DOHH2 (cell line): ENCODE measurements around the gene CNEP1R1.
A peak's percentile ranks its signal among the peaks of the same experiment; 100 is the strongest.

Experiments used
- H3F3A ChIP-seq: fragments of 200-600 bp; sonication (generic), shearing (Covaris generic); 2 replicates; pipeline ENCODE4 v1.6.0; 2016; ENCODE audit warnings: antibody characterized with exemption, mild to moderate bottlenecking; ENCODE audit not compliant: control insufficient read depth, insufficient read depth
- H3K27ac ChIP-seq: fragments of 200-600 bp; sonication (generic); 2 replicates; pipeline ENCODE4 v1.5.1; 2014; ENCODE audit warnings: low read depth, mild to moderate bottlenecking, low read length, moderate library complexity
- H3K27me3 ChIP-seq: fragments of 200-600 bp; sonication (generic); 2 replicates; pipeline ENCODE4 v1.6.1; 2014; ENCODE audit warnings: mild to moderate bottlenecking, low read length, mixed read lengths; ENCODE audit not compliant: control insufficient read depth
- H3K36me3 ChIP-seq: fragments of 200-600 bp; sonication (generic); 2 replicates; pipeline ENCODE4 v1.6.1; 2014; ENCODE audit warnings: mild to moderate bottlenecking, low read length, moderate library complexity, mixed read lengths; ENCODE audit not compliant: control insufficient read depth
- H3K4me1 ChIP-seq: fragments of 200-600 bp; sonication (generic); 2 replicates; pipeline ENCODE4 v1.6.1; 2014; ENCODE audit warnings: mild to moderate bottlenecking, low read length, mixed read lengths; ENCODE audit not compliant: control insufficient read depth
- H3K4me2 ChIP-seq: fragments of 200-600 bp; sonication (generic); 2 replicates; pipeline ENCODE4 v1.6.0; 2014; ENCODE audit warnings: mild to moderate bottlenecking, low read length, moderate library complexity
- H3K4me3 ChIP-seq: fragments of 200-600 bp; sonication (generic); 2 replicates; pipeline ENCODE4 v1.5.1; 2014; ENCODE audit warnings: mild to moderate bottlenecking, low read length, mixed read lengths
- H3K79me2 ChIP-seq: fragments of 200-600 bp; sonication (generic); 2 replicates; pipeline ENCODE4 v1.6.1; 2014; ENCODE audit warnings: mild to moderate bottlenecking, low read length, mixed read lengths; ENCODE audit not compliant: control insufficient read depth
- H3K9me2 ChIP-seq: fragments of 200-600 bp; sonication (generic); replicated peaks from 2 replicates; pipeline ENCODE4 v1.6.1; 2014; ENCODE audit warnings: mild to moderate bottlenecking, low read length, mixed read lengths; ENCODE audit not compliant: control insufficient read depth
- H3K9me3 ChIP-seq: fragments of 200-600 bp; sonication (generic); 2 replicates; pipeline ENCODE4 v1.6.1; 2014; ENCODE audit warnings: antibody characterized with exemption, low read length, mixed read lengths; ENCODE audit not compliant: control insufficient read depth, insufficient read depth
- H4K20me1 ChIP-seq: fragments of 200-600 bp; sonication (generic); 2 replicates; pipeline ENCODE4 v1.6.0; 2014; ENCODE audit warnings: low read depth, mild to moderate bottlenecking, antibody characterized with exemption, low read length, moderate library complexity; ENCODE audit not compliant: control insufficient read depth, insufficient read depth
- CTCF ChIP-seq: fragments of 200-600 bp; sonication (generic); IDR thresholded peaks from one replicate; pipeline ENCODE4 v1.5.1; 2014; ENCODE audit warnings: antibody characterized with exemption, mild to moderate bottlenecking, low read depth, low read length; ENCODE audit not compliant: poor library complexity, severe bottlenecking
- EZH2phosphoT487 ChIP-seq: fragments of 200-600 bp; sonication (generic); IDR thresholded peaks from 2 replicates; pipeline ENCODE4 v1.6.1; 2017; ENCODE audit warnings: borderline replicate concordance, mild to moderate bottlenecking, antibody characterized with exemption, low read length, moderate library complexity, mixed read lengths

Gene CNEP1R1

GRCh38 chr16:50061326-50061725, 36.3 kb downstream of the CNEP1R1 start:
- no peak overlapping the region for H3K4me2 ChIP-seq
- no peaks in the 10 kb centered on the region for H3K27me3 ChIP-seq
- H3K27ac ChIP-seq = no peak overlapping the region
- no peaks in the 10 kb centered on the region for H3F3A ChIP-seq
- no peaks in the 10 kb centered on the region for H3K9me2 ChIP-seq
- H4K20me1 ChIP-seq = no peaks in the 10 kb centered on the region
- no peaks in the 10 kb centered on the region for H3K9me3 ChIP-seq
- H3K36me3 ChIP-seq = 0 out of 2 replicates have a peak, but pooled peaks cover 3% of the 10 kb centered on the region
- H3K4me1 ChIP-seq = peaks cover 4% of the 10 kb centered on the region
- H3K79me2 ChIP-seq = peaks cover under 1% of the 10 kb centered on the region
- no peak for TF ChIP-seq EZH2phosphoT487
- no peak for TF ChIP-seq CTCF
- H3K4me3 ChIP-seq = no peak overlapping the region

GRCh38 chr16:50065241-50065623, 40.2 kb downstream of the CNEP1R1 start:
- Histone ChIP-seq H3K27ac (no peak overlapping the region), H3K9me2 (no peaks in the 10 kb centered on the region), H3F3A (no peaks in the 10 kb centered on the region), H3K27me3 (no peaks in the 10 kb centered on the region), H3K4me1 (peaks cover 25% of the 10 kb centered on the region), H4K20me1 (peaks cover 8% of the 10 kb centered on the region; the same call in 1 of the 2 replicates), H3K79me2 (peaks cover 34% of the 10 kb centered on the region), H3K36me3 (peaks cover 28% of the 10 kb centered on the region), H3K9me3 (no peaks in the 10 kb centered on the region), H3K4me2 (peak overlapping the region; percentile 74), H3K4me3 (peak overlapping the region; percentile 93)
- no peak for TF ChIP-seq CTCF
- TF ChIP-seq EZH2phosphoT487 = no peak

- Histone ChIP-seq H3K27ac (peak within 1 kb of the TSS; percentile 78), H3K36me3 (peaks cover 34% of the 10 kb centered on the region)
Observed at GRCh38 chr16:50065624-50066481, 40.8 kb downstream of the CNEP1R1 start, which contains the start of gene HEATR3. Gene HEATR3, plus strand, starts transcription at chr16:50065970. Its CDS starts 162 bp downstream, at chr16:50066132.

More at GRCh38 chr16:50065624-50066481, 40.8 kb downstream of the CNEP1R1 start, which contains the start of gene HEATR3:
- no peak for TF ChIP-seq CTCF
- Histone ChIP-seq H3K4me3 (peak within 1 kb of the TSS; percentile 93), H3K27me3 (no peaks in the 10 kb centered on the region), H4K20me1 (peaks cover 8% of the 10 kb centered on the region; the same call in 1 of the 2 replicates), H3F3A (no peaks in the 10 kb centered on the region), H3K79me2 (peaks cover 34% of the 10 kb centered on the region), H3K9me3 (no peaks in the 10 kb centered on the region), H3K4me1 (peaks cover 25% of the 10 kb centered on the region), H3K9me2 (no peaks in the 10 kb centered on the region), H3K4me2 (peak within 1 kb of the TSS; percentile 74)
